HFFc6 (cell line): Measurements from ENCODE around the gene OR2A12. TPM values are rescaled to one million over a fixed set of nuclear protein-coding genes. Genes with fewer than 3 reads are reported as not detected.

ENCODE experiments used
- DNase-seq: peaks from one replicate; pipeline ENCODE4 v3.0.0-alpha.2; 2018
- H3K27ac Mint-ChIP-seq: 2 replicates; pipeline ENCODE4 v1.8.0; 2020; ENCODE audit warnings: mild to moderate bottlenecking, mixed read lengths
- H3K27me3 Mint-ChIP-seq: 2 replicates; pipeline ENCODE4 v1.8.0; 2021; ENCODE audit warnings: mild to moderate bottlenecking, moderate library complexity, mixed read lengths; ENCODE audit not compliant: insufficient read depth
- H3K36me3 Mint-ChIP-seq: 2 replicates; pipeline ENCODE4 v1.8.0; 2021; ENCODE audit warnings: low read depth, mixed read lengths
- H3K4me1 Mint-ChIP-seq: 2 replicates; pipeline ENCODE4 v1.8.0; 2020; ENCODE audit warnings: low read depth, mixed read lengths
- H3K4me3 Mint-ChIP-seq: 2 replicates; pipeline ENCODE4 v1.8.0; 2020; ENCODE audit warnings: mild to moderate bottlenecking, moderate library complexity, mixed read lengths
- H3K9me3 Mint-ChIP-seq: 2 replicates; pipeline ENCODE4 v1.8.0; 2020; ENCODE audit warnings: mild to moderate bottlenecking, mixed read lengths
- CTCF ChIP-seq: fragments of 200-600 bp; sonication (generic); IDR thresholded peaks from 2 replicates; pipeline ENCODE4 v1.5.0; 2021; ENCODE audit warnings: antibody characterized with exemption, mild to moderate bottlenecking
- total RNA-seq, 6 experiments: library from RNA; stranded (reverse); fragmentation: NEBNext Ultra II Directional; extraction: Animal tissue kit (Norgen Biotek cat#: 25700); gene quantifications; 2 replicates in 1 of 6; 3 replicates in 5 of 6; pipeline ENCODE4 v1.2.3, GENCODE V29; 2021

The OR2A12 gene
- total RNA-seq, 6 experiments from 2014 or later: not detected

GRCh38 chr7:144144426-144144825, 58.3 kb downstream of the OR2A12 start:
- H3K36me3 Mint-ChIP-seq: no peaks in the 10 kb centered on the region

GRCh38 chr7:144148224-144148827, 62.2 kb downstream of the OR2A12 start:
- Mint-ChIP-seq H3K4me3 (no peak overlapping the region), H3K36me3 (no peaks in the 10 kb centered on the region), H3K27ac (no peak overlapping the region), H3K27me3 (no peaks in the 10 kb centered on the region), H3K4me1 (no peaks in the 10 kb centered on the region), H3K9me3 (peaks cover 24% of the 10 kb centered on the region)
- DNase-seq: no peak
- TF ChIP-seq CTCF: no peak

More at GRCh38 chr7:144144426-144144825, 58.3 kb downstream of the OR2A12 start:
- H3K4me3 Mint-ChIP-seq: no peak overlapping the region
- no peaks in the 10 kb centered on the region for H3K27me3 Mint-ChIP-seq
- no peak for TF ChIP-seq CTCF
- H3K4me1 Mint-ChIP-seq: no peaks in the 10 kb centered on the region
- peaks cover 21% of the 10 kb centered on the region for H3K9me3 Mint-ChIP-seq
- no peak for DNase-seq
- no peak overlapping the region for H3K27ac Mint-ChIP-seq

Other genes with a start within 250 kb of the OR2A12 start
- gene TCAF1, start 184.1 kb upstream of the OR2A12 start, total RNA-seq: 10 to 100 TPM; 57.1 to 90.3 (median 65.1) TPM
- not detected for gene OR2F2, start 151.0 kb upstream of the OR2A12 start, total RNA-seq
- not detected for gene OR2F1, start 131.4 kb upstream of the OR2A12 start, total RNA-seq
- gene OR6B1, start 86.0 kb upstream of the OR2A12 start, total RNA-seq: not detected
- gene OR2A5, start 37.3 kb upstream of the OR2A12 start, total RNA-seq: not detected
- gene OR2A25, start 16.5 kb upstream of the OR2A12 start, total RNA-seq: not detected
- not detected for gene OR2A2, start 23.3 kb downstream of the OR2A12 start, total RNA-seq
- not detected for gene OR2A14, start 36.9 kb downstream of the OR2A12 start, total RNA-seq
- gene CTAGE4, start 97.2 kb downstream of the OR2A12 start, total RNA-seq: not detected
- gene ARHGEF35, start 109.6 kb downstream of the OR2A12 start, total RNA-seq: not detected
- not detected for gene OR2A42, start 153.3 kb downstream of the OR2A12 start, total RNA-seq
- not detected for gene OR2A7, start 178.5 kb downstream of the OR2A12 start, total RNA-seq
- not detected for gene CTAGE8, start 183.0 kb downstream of the OR2A12 start, total RNA-seq
- gene OR2A1, start 226.1 kb downstream of the OR2A12 start, total RNA-seq: not detected